HepG2 (cell line): ENCODE measurements around the gene RNASE13. TPM values are rescaled to one million over a fixed set of nuclear protein-coding genes. Genes with fewer than 3 reads are reported as not detected.

Experiments
- CHD4 ChIP-seq: fragments of 200-600 bp; sonication (generic); IDR thresholded peaks from 2 replicates; pipeline ENCODE4 v1.7.0; 2017; ENCODE audit warnings: mild to moderate bottlenecking, low read length, borderline replicate concordance
- GATAD1 ChIP-seq: IDR thresholded peaks from 2 replicates; pipeline ENCODE4 v1.6.1; 2016; ENCODE audit warnings: missing genetic modification reagents, missing compliant biosample characterization
- IRX3 ChIP-seq: sonication (generic); formaldehyde crosslinking; IDR thresholded peaks from 2 replicates; pipeline ENCODE4 v1.8.1; 2023; ENCODE audit warnings: mild to moderate bottlenecking, low read depth, missing genetic modification reagents, borderline replicate concordance
- MBD4 ChIP-seq: IDR thresholded peaks from 2 replicates; pipeline ENCODE4 v1.6.1; 2012; ENCODE audit warnings: low read length, inconsistent platforms, borderline replicate concordance
- NR0B2 ChIP-seq: sonication (generic); formaldehyde crosslinking; IDR thresholded peaks from 2 replicates; pipeline ENCODE4 v1.4.0; 2020; ENCODE audit warnings: mild to moderate bottlenecking, missing genetic modification reagents
- SIN3B ChIP-seq: fragments of 150-350 bp; IDR thresholded peaks from 2 replicates; pipeline ENCODE4 v1.6.1; 2014; ENCODE audit warnings: low read length
- SMAD9 ChIP-seq: sonication (generic); formaldehyde crosslinking; IDR thresholded peaks from 2 replicates; pipeline ENCODE4 v1.5.1; 2020; ENCODE audit warnings: mild to moderate bottlenecking, missing genetic modification reagents
- SP1 ChIP-seq, 2 experiments: fragments of 450-650 bp in 1 of 2; sonication (generic) in 1 of 2; formaldehyde crosslinking in 1 of 2; IDR thresholded peaks; 2 replicates each; pipeline versions ENCODE4 v1.4.0 to v1.6.1; 2016 to 2020; ENCODE audit warnings: missing genetic modification reagents in 1 of 2
- SRY ChIP-seq: sonication (generic); formaldehyde crosslinking; IDR thresholded peaks from 2 replicates; pipeline ENCODE4 v1.8.0; 2022; ENCODE audit warnings: mild to moderate bottlenecking, missing genetic modification reagents
- STAG1 ChIP-seq: sonication (generic); formaldehyde crosslinking; IDR thresholded peaks from 2 replicates; pipeline ENCODE4 v1.4.0; 2020; ENCODE audit warnings: missing genetic modification reagents
- TFDP2 ChIP-seq: sonication (generic); formaldehyde crosslinking; IDR thresholded peaks from 2 replicates; pipeline ENCODE4 v1.4.0; 2020; ENCODE audit warnings: missing genetic modification reagents
- ZMYM2 ChIP-seq: sonication (generic); formaldehyde crosslinking; IDR thresholded peaks from 2 replicates; pipeline ENCODE4 v1.8.0; 2022; ENCODE audit warnings: mild to moderate bottlenecking, missing genetic modification reagents
- ZNF30 ChIP-seq: sonication (generic); formaldehyde crosslinking; IDR thresholded peaks from 2 replicates; pipeline ENCODE4 v1.5.0; 2020; ENCODE audit warnings: mild to moderate bottlenecking, missing genetic modification reagents
- ZNF331 ChIP-seq: sonication (generic); formaldehyde crosslinking; IDR thresholded peaks from 2 replicates; pipeline ENCODE4 v1.4.0; 2020; ENCODE audit warnings: missing genetic modification reagents
- ZNF687 ChIP-seq: sonication (generic); formaldehyde crosslinking; IDR thresholded peaks from 2 replicates; pipeline ENCODE4 v1.5.1; 2020; ENCODE audit warnings: mild to moderate bottlenecking, missing genetic modification reagents, moderate library complexity
- ZNF749 ChIP-seq: sonication (generic); formaldehyde crosslinking; IDR thresholded peaks from 2 replicates; pipeline ENCODE4 v1.8.0; 2022; ENCODE audit warnings: mild to moderate bottlenecking, missing genetic modification reagents, moderate library complexity, borderline replicate concordance
- ZNF761 ChIP-seq: sonication (generic); formaldehyde crosslinking; conservative IDR thresholded peaks from 2 replicates; pipeline ENCODE4 v1.4.0; 2020; ENCODE audit warnings: mild to moderate bottlenecking, missing genetic modification reagents
- ZNF792 ChIP-seq: IDR thresholded peaks from 2 replicates; pipeline ENCODE4 v1.6.1; 2016
- ZNF878 ChIP-seq: sonication (generic); formaldehyde crosslinking; IDR thresholded peaks from 2 replicates; pipeline ENCODE4 v1.8.1; 2023; ENCODE audit warnings: mild to moderate bottlenecking, missing genetic modification reagents, moderate library complexity
- polyA plus RNA-seq, 8 experiments: library from polyadenylated mRNA; depleted of rRNA in 3 of 8; stranded (reverse) in 7 of 8; unstranded in 1 of 8; fragments of >200 nt; fragmentation: Illumina TruSeq in 4 of 8; extraction: Trizol in 4 of 8; gene quantifications; 2 replicates each; pipeline versions ENCODE4 v1.2.1 to v1.2.3, GENCODE V29; 2011 to 2016; ENCODE audit warnings: low read depth in 4 of 8, missing spikeins in 1 of 8, mixed read lengths in 1 of 8; ENCODE audit not compliant: insufficient read depth in 1 of 8
- total RNA-seq, 5 experiments: library from RNA; depleted of rRNA; stranded (reverse); fragments of >200 nt; fragmentation: Illumina TruSeq; extraction: Trizol; gene quantifications; 2 replicates each; pipeline ENCODE4 v1.2.3, GENCODE V29; 2016; ENCODE audit warnings: low read depth in 1 of 5
- TF ChIP-seq, protein P1 (sequence below): sonication (generic); formaldehyde crosslinking; IDR thresholded peaks from 2 replicates; pipeline ENCODE4 v1.8.1; 2023; ENCODE audit warnings: mild to moderate bottlenecking, inconsistent platforms, moderate library complexity, missing genetic modification reagents, borderline replicate concordance
- TF ChIP-seq, protein P2 (sequence below): IDR thresholded peaks from 2 replicates; pipeline ENCODE4 v1.6.1; 2016; ENCODE audit warnings: low read depth, control low read depth

Gene RNASE13
- total and polyA plus RNA-seq, 2 of the 13 experiments (the other 11 are each of a cell fraction or from before 2014, with no cell fraction given) = 1.0 TPM; not detected in 1

DNA sequence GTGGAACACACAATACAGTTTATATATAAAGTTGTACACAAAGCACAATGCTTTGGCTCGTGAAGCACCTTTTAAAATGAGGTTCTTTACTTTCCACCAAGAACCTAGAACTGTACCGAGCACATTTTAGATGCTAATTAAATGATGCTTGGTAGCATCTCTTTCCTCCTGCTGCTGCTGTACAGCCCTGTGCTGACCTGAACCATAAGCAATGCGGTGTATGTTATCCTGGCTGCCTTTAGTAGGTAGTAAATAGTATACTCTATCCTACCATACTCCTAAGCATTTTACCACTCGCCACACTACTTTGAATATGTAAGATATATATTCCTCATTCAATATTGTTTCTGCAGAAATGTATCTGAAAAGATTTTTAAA is 20.1 kb upstream of the RNASE13 start (continued):
- TF ChIP-seq, protein P1, sequence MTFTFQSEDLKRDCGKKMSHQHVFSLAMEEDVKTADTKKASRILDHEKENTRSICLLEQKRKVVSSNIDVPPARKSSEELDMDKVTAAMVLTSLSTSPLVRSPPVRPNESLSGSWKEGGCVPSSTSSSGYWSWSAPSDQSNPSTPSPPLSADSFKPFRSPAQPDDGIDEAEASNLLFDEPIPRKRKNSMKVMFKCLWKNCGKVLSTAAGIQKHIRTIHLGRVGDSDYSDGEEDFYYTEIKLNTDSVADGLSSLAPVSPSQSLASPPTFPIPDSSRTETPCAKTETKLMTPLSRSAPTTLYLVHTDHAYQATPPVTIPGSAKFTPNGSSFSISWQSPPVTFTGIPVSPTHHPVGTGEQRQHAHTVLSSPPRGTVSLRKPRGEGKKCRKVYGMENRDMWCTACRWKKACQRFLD = no peak
- no peak for TF ChIP-seq ZNF792 (CRISPR knock-in tag)
- TF ChIP-seq NR0B2 (CRISPR knock-in tag) = no peak
- TF ChIP-seq ZNF749 (CRISPR knock-in tag) = no peak
- TF ChIP-seq ZNF878 = no peak
- 0 out of 2 replicates have a peak, but pooled peaks have one; percentile 18 for TF ChIP-seq TFDP2 (CRISPR knock-in tag)
- no peak for TF ChIP-seq IRX3 (CRISPR knock-in tag)
- TF ChIP-seq ZNF331 (CRISPR knock-in tag) = no peak
- no peak for TF ChIP-seq ZNF687 (CRISPR knock-in tag)
- TF ChIP-seq ZNF30 (CRISPR knock-in tag) = no peak
- TF ChIP-seq SIN3B = no peak
- TF ChIP-seq SRY = no peak
- no peak for TF ChIP-seq SMAD9
- peak; percentile 10; the same call in 1 of the 2 replicates for TF ChIP-seq CHD4
- TF ChIP-seq, protein P2, sequence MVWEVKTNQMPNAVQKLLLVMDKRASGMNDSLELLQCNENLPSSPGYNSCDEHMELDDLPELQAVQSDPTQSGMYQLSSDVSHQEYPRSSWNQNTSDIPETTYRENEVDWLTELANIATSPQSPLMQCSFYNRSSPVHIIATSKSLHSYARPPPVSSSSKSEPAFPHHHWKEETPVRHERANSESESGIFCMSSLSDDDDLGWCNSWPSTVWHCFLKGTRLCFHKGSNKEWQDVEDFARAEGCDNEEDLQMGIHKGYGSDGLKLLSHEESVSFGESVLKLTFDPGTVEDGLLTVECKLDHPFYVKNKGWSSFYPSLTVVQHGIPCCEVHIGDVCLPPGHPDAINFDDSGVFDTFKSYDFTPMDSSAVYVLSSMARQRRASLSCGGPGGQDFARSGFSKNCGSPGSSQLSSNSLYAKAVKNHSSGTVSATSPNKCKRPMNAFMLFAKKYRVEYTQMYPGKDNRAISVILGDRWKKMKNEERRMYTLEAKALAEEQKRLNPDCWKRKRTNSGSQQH = no peak
- TF ChIP-seq SP1 (IDR thresholded peaks at IDR 0.05) = no peak
- TF ChIP-seq SP1 (CRISPR knock-in tag; IDR thresholded peaks at IDR 0.05) = no peak
- no peak; the same call in 1 of the 2 replicates for TF ChIP-seq STAG1
- TF ChIP-seq MBD4 = no peak; the same call in 1 of the 2 replicates
- TF ChIP-seq ZMYM2 = no peak
- TF ChIP-seq ZNF761 (CRISPR knock-in tag) = no peak
- TF ChIP-seq GATAD1 = no peak
